ENCODE data around the gene DSG2. TPM values are rescaled to one million over a fixed set of nuclear protein-coding genes. Genes with fewer than 3 reads are reported as not detected.

Gene DSG2
- total and polyA plus RNA-seq, 3 donors from 2014 or later: 5.9 to 8.6 (median 7.0) TPM

DNA sequence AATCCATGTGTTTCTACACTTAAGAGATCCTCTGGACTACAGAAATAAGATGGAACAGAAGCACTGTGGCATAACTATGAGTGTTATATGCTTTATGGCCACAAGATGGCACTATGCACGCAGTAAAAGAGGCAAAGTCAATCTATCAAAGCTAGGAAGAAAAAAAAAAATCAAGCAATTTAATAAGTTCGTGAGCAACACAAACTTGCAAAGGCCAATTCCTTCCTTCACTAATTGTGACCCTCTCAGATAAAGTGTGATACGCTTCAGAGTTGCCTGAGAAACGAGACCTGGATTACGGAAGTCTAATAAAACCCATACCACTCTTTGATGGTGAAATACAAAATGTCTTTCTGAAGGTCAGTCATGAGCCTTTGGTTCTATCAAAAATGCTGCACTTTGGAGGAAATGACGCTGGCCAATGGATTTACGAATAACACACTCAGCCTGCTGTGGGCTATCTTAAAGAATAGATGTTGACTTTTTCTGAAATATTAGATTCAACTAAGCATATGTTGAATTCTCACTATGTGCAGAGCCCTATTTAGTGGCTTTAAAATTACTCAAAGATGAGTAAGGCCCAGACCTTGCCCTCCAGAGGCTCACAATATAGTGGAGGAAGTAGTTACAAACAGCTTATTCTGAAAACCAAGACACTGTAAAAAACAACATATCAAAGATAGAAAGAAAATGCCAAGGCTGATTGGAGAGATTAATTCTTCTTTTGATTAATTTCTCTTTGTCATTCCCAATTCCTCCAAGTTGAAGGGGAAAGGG, 58.2 kb downstream of the DSG2 start:
- Histone ChIP-seq H3K4me1 (no peaks in the 10 kb centered on the region), H3K36me3 (ENCODE audit: low read depth, missing control alignments) (no peaks in the 10 kb centered on the region), H3K27me3 (no peaks in the 10 kb centered on the region), H3K27ac (no peak overlapping the region), H3K4me3 (peak overlapping the region in 1 of 2 donors; percentile 18), H3K9me3 (no peaks in the 10 kb centered on the region)
- peak; percentile 62 for DNase-seq
- WGBS, 2 donors: 5 to 6% methylated on average over 7 of the region's 7 CpGs
- intact Hi-C loops (cut with DNase I; ENCODE audit: low total_unique reads): no loop called here
- TF ChIP-seq CTCF (IDR thresholded peaks at IDR 0.05) (peak; percentile 62 to 81 (median 74)), POLR2A (IDR thresholded peaks at IDR 0.05) (no peak)

- DNase-seq: no peak
- Histone ChIP-seq H3K27me3 (no peaks in the 10 kb centered on the region), H3K9me3 (no peaks in the 10 kb centered on the region), H3K27ac (no peak overlapping the region), H3K36me3 (ENCODE audit: low read depth, missing control alignments) (no peaks in the 10 kb centered on the region), H3K4me1 (no peaks in the 10 kb centered on the region), H3K4me3 (peak overlapping the region in 1 of 2 donors; percentile 18)
- 64 to 82% methylated on average over 3 of the region's 3 CpGs for WGBS, 2 donors
- intact Hi-C loops (cut with DNase I; ENCODE audit: low total_unique reads): no loop called here
- TF ChIP-seq CTCF (IDR thresholded peaks at IDR 0.05) (no peak), POLR2A (IDR thresholded peaks at IDR 0.05) (no peak)
These were observed 59.5 kb downstream of the DSG2 start for GRCh38 chr18:31557446-31557845.

DNA sequence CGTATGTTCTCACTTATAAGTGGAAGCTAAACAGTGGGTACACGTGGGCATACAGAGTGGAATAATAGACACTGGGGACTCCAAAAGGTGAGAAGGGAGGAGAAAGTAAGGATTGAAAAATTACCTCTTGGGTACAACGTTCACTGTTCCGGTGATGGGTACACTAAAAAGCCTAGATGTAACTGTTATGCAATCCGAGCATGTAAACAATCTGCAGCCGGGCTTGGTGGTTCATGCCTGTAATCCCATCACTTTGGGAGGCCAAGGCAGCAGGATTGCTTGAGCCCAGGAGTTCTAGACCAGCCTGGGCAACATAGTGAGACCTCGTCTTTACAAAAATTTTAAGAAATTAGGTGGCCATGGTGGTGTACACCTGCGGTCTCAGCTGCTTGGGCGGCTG, 60.6 kb downstream of the DSG2 start:
- H3K4me3 ChIP-seq: no peak overlapping the region
- H3K27ac ChIP-seq: no peak overlapping the region
- WGBS, 2 donors: 84 to 85% methylated on average over 9 of the region's 9 CpGs
- no peaks in the 10 kb centered on the region for H3K27me3 ChIP-seq
- intact Hi-C loops (cut with DNase I; ENCODE audit: low total_unique reads): no loop called here
- no peak for DNase-seq
- TF ChIP-seq CTCF (IDR thresholded peaks at IDR 0.05) (no peak), POLR2A (IDR thresholded peaks at IDR 0.05) (no peak)
- H3K9me3 ChIP-seq: no peaks in the 10 kb centered on the region
- no peaks in the 10 kb centered on the region for H3K36me3 ChIP-seq (ENCODE audit: low read depth, missing control alignments)
- H3K4me1 ChIP-seq: no peaks in the 10 kb centered on the region

DNA sequence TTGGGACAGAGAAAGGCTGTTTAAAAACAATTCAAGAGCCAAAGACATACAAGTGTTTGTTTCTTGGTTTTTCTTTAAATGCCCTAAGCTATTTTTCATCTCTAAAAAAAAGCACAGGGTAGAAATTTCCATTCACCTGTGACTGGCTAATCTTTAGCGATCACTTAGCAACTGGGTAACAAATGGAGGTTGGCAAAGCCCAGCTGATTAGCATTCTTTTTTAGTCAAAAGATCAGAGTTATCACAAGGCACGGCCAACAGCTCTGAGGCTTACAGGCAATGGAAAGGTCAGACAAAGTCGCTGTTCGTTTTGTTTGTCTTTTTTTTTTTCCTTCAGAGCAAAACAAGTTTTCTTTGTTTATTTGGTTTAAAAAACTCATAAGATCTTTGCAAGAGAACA, 64.7 kb downstream of the DSG2 start:
- H3K4me3 ChIP-seq: no peak overlapping the region
- 44 to 60% methylated on average over 4 of the region's 4 CpGs for WGBS, 2 donors
- H3K27me3 ChIP-seq: no peaks in the 10 kb centered on the region
- H3K27ac ChIP-seq: no peak overlapping the region
- no peak for DNase-seq
- no peak for TF ChIP-seq CTCF (IDR thresholded peaks at IDR 0.05)
- TF ChIP-seq POLR2A (IDR thresholded peaks at IDR 0.05): no peak
- no peaks in the 10 kb centered on the region for H3K4me1 ChIP-seq
- intact Hi-C loops (cut with DNase I; ENCODE audit: low total_unique reads): no loop called here
- no peaks in the 10 kb centered on the region for H3K9me3 ChIP-seq
- no peaks in the 10 kb centered on the region for H3K36me3 ChIP-seq (ENCODE audit: low read depth, missing control alignments)

DNA sequence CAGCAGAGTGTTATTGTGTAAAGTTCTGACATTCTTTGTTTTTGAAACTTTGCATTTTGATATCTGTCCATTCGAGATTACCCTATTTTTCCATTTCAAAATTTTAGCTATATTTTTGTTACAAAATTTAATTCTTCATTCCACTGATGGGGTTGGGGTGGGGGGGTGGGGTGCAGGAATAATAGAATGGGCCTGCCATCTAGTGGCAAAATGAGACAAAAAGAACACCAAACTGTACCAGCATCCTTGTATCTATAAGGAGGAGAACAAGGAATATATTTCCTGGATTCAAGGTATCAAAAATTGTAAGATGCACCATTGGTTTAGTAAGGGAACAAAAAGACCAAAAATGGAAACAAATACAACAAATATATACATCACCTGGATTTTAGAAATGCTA, 65.8 kb downstream of the DSG2 start:
- Histone ChIP-seq H3K9me3 (no peaks in the 10 kb centered on the region), H3K27ac (no peak overlapping the region), H3K4me3 (no peak overlapping the region), H3K4me1 (no peaks in the 10 kb centered on the region), H3K27me3 (no peaks in the 10 kb centered on the region), H3K36me3 (ENCODE audit: low read depth, missing control alignments) (no peaks in the 10 kb centered on the region)
- DNase-seq: no peak
- intact Hi-C loops (cut with DNase I; ENCODE audit: low total_unique reads): no loop called here
- TF ChIP-seq POLR2A (IDR thresholded peaks at IDR 0.05) (no peak), CTCF (IDR thresholded peaks at IDR 0.05) (no peak)
- 23 to 37% methylated on average over 1 of the region's 1 CpG for WGBS, 2 donors
